GM19395 (cell line): ENCODE data around the gene BIRC6.
"Not testable (repeated sequence)": the region's sequence is repeated elsewhere in the genome, so short reads cannot be mapped to it uniquely, and the experiment has no call there.

Experiments
- ATAC-seq: cut with Tn5 transposase; IDR thresholded peaks from one replicate; pipeline ENCODE4 v1.9.1; 2021; ENCODE audit warnings: mild to moderate bottlenecking, moderate library complexity; ENCODE audit not compliant: unreplicated experiment

The BIRC6 gene

GRCh38 chr2:32611366-32611765 lies 254.5 kb downstream of the BIRC6 start:
- ATAC-seq = no peak

- no peak for ATAC-seq
Measured at GRCh38 chr2:32611771-32612170, 254.9 kb downstream of the BIRC6 start.

GRCh38 chr2:32614084-32614483 lies 257.3 kb downstream of the BIRC6 start:
- no peak for ATAC-seq

GRCh38 chr2:32617599-32618189 lies 260.9 kb downstream of the BIRC6 start:
- ATAC-seq = no peak

GRCh38 chr2:32622570-32623310 lies 265.9 kb downstream of the BIRC6 start:
- ATAC-seq = no peak

GRCh38 chr2:32623311-32623706 lies 266.5 kb downstream of the BIRC6 start:
- no peak for ATAC-seq

GRCh38 chr2:32624812-32625211 lies 268.0 kb downstream of the BIRC6 start:
- no peak for ATAC-seq

- no peak for ATAC-seq
Measured at GRCh38 chr2:32626639-32627221, 269.9 kb downstream of the BIRC6 start.

- peak; percentile 54 for ATAC-seq
Measured at GRCh38 chr2:32627441-32627813, 270.6 kb downstream of the BIRC6 start.

GRCh38 chr2:32627814-32628579 lies 271.2 kb downstream of the BIRC6 start, which contains the start of gene TTC27:
TSS of gene TTC27 (plus strand) at chr2:32628050. CDS start at chr2:32628293, 243 bp downstream.
- peak; percentile 100 for ATAC-seq

- no peak for ATAC-seq
Measured at GRCh38 chr2:32632089-32632488, 275.3 kb downstream of the BIRC6 start.

- ATAC-seq = no peak
Measured at GRCh38 chr2:32633040-32633439, 276.2 kb downstream of the BIRC6 start.

GRCh38 chr2:32638548-32638947 lies 281.7 kb downstream of the BIRC6 start:
- not testable (repeated sequence) for ATAC-seq

GRCh38 chr2:32641180-32641579 lies 284.4 kb downstream of the BIRC6 start:
- no peak for ATAC-seq

GRCh38 chr2:32647180-32647651 lies 290.4 kb downstream of the BIRC6 start:
- ATAC-seq = no peak

- ATAC-seq = no peak
Measured at GRCh38 chr2:32652555-32653209, 295.9 kb downstream of the BIRC6 start.

GRCh38 chr2:32656069-32656468 lies 299.2 kb downstream of the BIRC6 start:
- no peak for ATAC-seq

- ATAC-seq = no peak
Measured at GRCh38 chr2:32663864-32664263, 307.0 kb downstream of the BIRC6 start.

GRCh38 chr2:32666704-32667103 lies 309.9 kb downstream of the BIRC6 start:
- no peak for ATAC-seq

GRCh38 chr2:32668254-32668653 lies 311.4 kb downstream of the BIRC6 start:
- no peak for ATAC-seq
